K562 (cell line): ENCODE data around the gene MAP3K13. TPM values are rescaled to one million over a fixed set of nuclear protein-coding genes. Genes with fewer than 3 reads are reported as not detected.
A peak's percentile ranks its signal among the peaks of the same experiment; 100 is the strongest.

ENCODE experiments used
- MAFG ChIP-seq: fragments of 450-650 bp; conservative IDR thresholded peaks from 2 replicates; pipeline ENCODE4 v1.6.1; 2016; ENCODE audit warnings: missing genetic modification characterization, missing compliant biosample characterization
- MBD2 ChIP-seq: sonication (generic); IDR thresholded peaks from 2 replicates; pipeline ENCODE4 v1.6.1; 2016; ENCODE audit warnings: low read depth, borderline replicate concordance
- MEF2A ChIP-seq: IDR thresholded peaks from 2 replicates; pipeline ENCODE4 v1.6.1; 2011; ENCODE audit warnings: low read depth, mild to moderate bottlenecking, low read length, moderate library complexity; ENCODE audit not compliant: control insufficient read depth
- PRPF4 ChIP-seq: fragments of 200-400 bp; formaldehyde crosslinking; IDR thresholded peaks from one replicate; pipeline ENCODE4 v1.6.1; 2017; ENCODE audit warnings: low read length, low read depth, mild to moderate bottlenecking; ENCODE audit not compliant: insufficient read depth, poor library complexity, severe bottlenecking
- RHOXF2B ChIP-seq: fragments of 250-450 bp; sonication (Bioruptor Pico); conservative IDR thresholded peaks from 2 replicates; pipeline ENCODE4 v1.5.1; 2021
- TCFL5 ChIP-seq: fragments of 250-450 bp; sonication (Bioruptor Pico); conservative IDR thresholded peaks from 2 replicates; pipeline ENCODE4 v1.6.1; 2021; ENCODE audit warnings: mild to moderate bottlenecking, moderate library complexity, matching md5 sums
- TFAM ChIP-seq: fragments of 250-450 bp; sonication (Bioruptor Pico); conservative IDR thresholded peaks from 2 replicates; pipeline ENCODE4 v1.5.0; 2021; ENCODE audit warnings: mild to moderate bottlenecking, moderate library complexity
- U2AF1 ChIP-seq: fragments of 200-400 bp; formaldehyde crosslinking; optimal IDR thresholded peaks from 2 replicates; pipeline ENCODE3; 2017; ENCODE audit warnings: mild to moderate bottlenecking, low read depth, low read length, moderate library complexity
- YBX1 ChIP-seq: fragments of 450-650 bp; IDR thresholded peaks from 2 replicates; pipeline ENCODE4 v1.7.1; 2016; ENCODE audit warnings: mild to moderate bottlenecking
- ZFP1 ChIP-seq: fragments of 450-650 bp; formaldehyde crosslinking; IDR thresholded peaks from 2 replicates; pipeline ENCODE4 v1.4.0; 2020; ENCODE audit warnings: mild to moderate bottlenecking, mixed read lengths
- ZNF124 ChIP-seq: sonication (generic); formaldehyde crosslinking; IDR thresholded peaks from 2 replicates; pipeline ENCODE4 v1.8.1; 2022; ENCODE audit warnings: missing genetic modification reagents
- ZNF197 ChIP-seq: fragments of 200-800 bp; sonication (Bioruptor generic); IDR thresholded peaks from 2 replicates; pipeline ENCODE4 v1.6.1; 2016; ENCODE audit warnings: low read depth, missing genetic modification characterization, missing compliant biosample characterization
- ZNF76 ChIP-seq: fragments of 250-450 bp; sonication (Bioruptor Pico); IDR thresholded peaks from 2 replicates; pipeline ENCODE4 v1.4.0; 2020; ENCODE audit warnings: mild to moderate bottlenecking, moderate library complexity, borderline replicate concordance
- polyA plus RNA-seq, 8 experiments: library from polyadenylated mRNA; depleted of rRNA in 4 of 8; stranded (reverse) in 5 of 8; unstranded in 3 of 8; fragments of >200 nt; fragmentation: Nextera tagmentation in 2 of 8; fragmentation: Illumina TruSeq in 1 of 8; extraction: Ambion mirVana in 2 of 8; extraction: Trizol in 1 of 8; gene quantifications; 2 replicates each; pipeline versions ENCODE4 v1.2.1 to v1.2.3, GENCODE V29; 2011 to 2014; ENCODE audit warnings: inconsistent platforms in 1 of 8, missing spikeins in 1 of 8
- total RNA-seq, 7 experiments: library from RNA; depleted of rRNA in 6 of 7; stranded (reverse); fragments of >200 nt in 6 of 7; fragmentation: Illumina TruSeq in 2 of 7; extraction: Trizol in 2 of 7; gene quantifications; 2 replicates each; pipeline versions ENCODE4 v1.2.1 to v1.2.3, GENCODE V29; 2011 to 2021; ENCODE audit warnings: low replicate concordance in 1 of 7
- TF ChIP-seq, protein P1 (sequence below): fragments of 450-650 bp; IDR thresholded peaks from 2 replicates; pipeline ENCODE4 v1.6.1; 2017; ENCODE audit warnings: antibody characterized with exemption
- TF ChIP-seq, protein P2 (sequence below): fragments of 450-650 bp; conservative IDR thresholded peaks from 2 replicates; pipeline ENCODE4 v1.6.1; 2016; ENCODE audit warnings: missing genetic modification characterization, low read depth, mild to moderate bottlenecking, control low read depth, missing compliant biosample characterization
- TF ChIP-seq, protein P3 (sequence below), 2 experiments: fragments of 450-650 bp in 1 of 2; sonication (generic) in 1 of 2; formaldehyde crosslinking in 1 of 2; IDR thresholded peaks in 1 of 2; conservative IDR thresholded peaks in 1 of 2; 2 replicates each; pipeline versions ENCODE4 v1.6.1 to v1.8.1; 2016 to 2023; ENCODE audit warnings: mild to moderate bottlenecking in 2 of 2, moderate library complexity in 2 of 2, inconsistent platforms in 1 of 2, missing genetic modification reagents in 1 of 2
- TF ChIP-seq, protein P4 (sequence below): sonication (generic); formaldehyde crosslinking; IDR thresholded peaks from 2 replicates; pipeline ENCODE4 v1.4.0; 2020; ENCODE audit warnings: mild to moderate bottlenecking, missing genetic modification reagents
- TF ChIP-seq, protein P5 (sequence below): fragments of 250-450 bp; sonication (Bioruptor Pico); IDR thresholded peaks from 2 replicates; pipeline ENCODE4 v1.4.0; 2020; ENCODE audit warnings: mild to moderate bottlenecking, moderate library complexity

Gene MAP3K13
- total and polyA plus RNA-seq, 9 of the 15 experiments (the other 6 are each of a cell fraction or from before 2014, with no cell fraction given), result 0.04 to 0.32 (median 0.15) TPM; not detected in 2

DNA sequence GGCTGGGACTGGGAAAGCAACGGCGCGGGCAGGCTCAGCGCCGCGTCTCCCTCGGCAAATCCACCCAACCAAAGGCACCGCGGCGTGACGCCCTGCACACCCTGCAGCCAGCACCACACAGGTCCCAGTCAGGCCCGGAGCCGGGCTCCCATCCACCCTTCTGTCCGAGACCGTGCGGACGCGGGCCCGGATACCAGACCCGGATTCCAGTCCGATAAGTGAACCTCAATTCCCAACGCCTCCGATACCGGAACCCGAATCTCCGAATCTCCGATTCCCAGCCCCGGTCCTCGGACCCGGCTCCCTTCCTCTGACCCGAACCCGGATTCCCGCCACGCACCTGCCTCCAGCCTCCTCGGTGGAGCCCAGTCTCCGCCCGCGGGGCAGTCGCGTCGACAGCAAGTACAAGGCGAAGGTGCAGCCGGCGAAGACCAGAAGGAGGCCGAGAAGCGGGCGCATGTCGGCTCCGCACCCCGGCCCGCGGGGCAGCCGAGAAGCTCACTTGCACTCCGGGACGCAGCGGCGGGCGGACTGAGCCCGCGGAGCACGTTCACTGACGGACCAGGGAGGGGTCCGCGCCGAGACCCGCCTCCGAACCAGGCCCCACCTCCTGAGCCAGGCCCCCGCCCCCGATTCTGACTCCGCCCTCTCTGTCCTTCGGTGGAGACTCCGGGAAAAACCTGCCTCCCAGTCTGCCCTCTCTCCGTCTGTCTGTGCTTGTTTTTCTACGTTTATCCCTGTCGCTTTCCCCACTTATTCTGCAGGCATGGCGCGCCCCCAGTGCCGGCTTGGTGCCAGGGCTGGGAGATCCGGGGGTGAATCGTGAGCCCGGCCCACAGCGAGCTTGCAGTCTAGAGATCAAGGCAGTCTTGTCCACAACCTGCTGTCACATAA is 135.8 kb downstream of the MAP3K13 start, which contains the start of gene TMEM41A (continued):
- TF ChIP-seq, protein P1, sequence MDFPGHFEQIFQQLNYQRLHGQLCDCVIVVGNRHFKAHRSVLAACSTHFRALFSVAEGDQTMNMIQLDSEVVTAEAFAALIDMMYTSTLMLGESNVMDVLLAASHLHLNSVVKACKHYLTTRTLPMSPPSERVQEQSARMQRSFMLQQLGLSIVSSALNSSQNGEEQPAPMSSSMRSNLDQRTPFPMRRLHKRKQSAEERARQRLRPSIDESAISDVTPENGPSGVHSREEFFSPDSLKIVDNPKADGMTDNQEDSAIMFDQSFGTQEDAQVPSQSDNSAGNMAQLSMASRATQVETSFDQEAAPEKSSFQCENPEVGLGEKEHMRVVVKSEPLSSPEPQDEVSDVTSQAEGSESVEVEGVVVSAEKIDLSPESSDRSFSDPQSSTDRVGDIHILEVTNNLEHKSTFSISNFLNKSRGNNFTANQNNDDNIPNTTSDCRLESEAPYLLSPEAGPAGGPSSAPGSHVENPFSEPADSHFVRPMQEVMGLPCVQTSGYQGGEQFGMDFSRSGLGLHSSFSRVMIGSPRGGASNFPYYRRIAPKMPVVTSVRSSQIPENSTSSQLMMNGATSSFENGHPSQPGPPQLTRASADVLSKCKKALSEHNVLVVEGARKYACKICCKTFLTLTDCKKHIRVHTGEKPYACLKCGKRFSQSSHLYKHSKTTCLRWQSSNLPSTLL, result no peak
- TF ChIP-seq MBD2 (peak; percentile 80; the same call in 1 of the 2 replicates), TFAM (CRISPR knock-in tag) (no peak), ZNF197 (CRISPR knock-in tag) (no peak), U2AF1 (peak; percentile 91), ZNF124 (no peak), ZNF76 (CRISPR knock-in tag) (peak; percentile 42; the same call in 1 of the 2 replicates), PRPF4 (peak; percentile 67), YBX1 (no peak), MEF2A (peak; percentile 11; the same call in 1 of the 2 replicates), MAFG (tag) (no peak), ZFP1 (CRISPR knock-in tag) (no peak), RHOXF2B (0 out of 2 replicates have a peak, but pooled peaks have one; percentile 76), TCFL5 (no peak)
- TF ChIP-seq, protein P2, sequence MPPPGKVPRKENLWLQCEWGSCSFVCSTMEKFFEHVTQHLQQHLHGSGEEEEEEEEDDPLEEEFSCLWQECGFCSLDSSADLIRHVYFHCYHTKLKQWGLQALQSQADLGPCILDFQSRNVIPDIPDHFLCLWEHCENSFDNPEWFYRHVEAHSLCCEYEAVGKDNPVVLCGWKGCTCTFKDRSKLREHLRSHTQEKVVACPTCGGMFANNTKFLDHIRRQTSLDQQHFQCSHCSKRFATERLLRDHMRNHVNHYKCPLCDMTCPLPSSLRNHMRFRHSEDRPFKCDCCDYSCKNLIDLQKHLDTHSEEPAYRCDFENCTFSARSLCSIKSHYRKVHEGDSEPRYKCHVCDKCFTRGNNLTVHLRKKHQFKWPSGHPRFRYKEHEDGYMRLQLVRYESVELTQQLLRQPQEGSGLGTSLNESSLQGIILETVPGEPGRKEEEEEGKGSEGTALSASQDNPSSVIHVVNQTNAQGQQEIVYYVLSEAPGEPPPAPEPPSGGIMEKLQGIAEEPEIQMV (tag), result no peak
- TF ChIP-seq, protein P3, sequence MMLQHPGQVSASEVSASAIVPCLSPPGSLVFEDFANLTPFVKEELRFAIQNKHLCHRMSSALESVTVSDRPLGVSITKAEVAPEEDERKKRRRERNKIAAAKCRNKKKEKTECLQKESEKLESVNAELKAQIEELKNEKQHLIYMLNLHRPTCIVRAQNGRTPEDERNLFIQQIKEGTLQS (IDR thresholded peaks at IDR 0.05), result no peak
- TF ChIP-seq, protein P3 (CRISPR knock-in tag; conservative IDR thresholded peaks at IDR 0.05), result peak; percentile 86; the same call in 1 of the 2 replicates
- TF ChIP-seq, protein P4, sequence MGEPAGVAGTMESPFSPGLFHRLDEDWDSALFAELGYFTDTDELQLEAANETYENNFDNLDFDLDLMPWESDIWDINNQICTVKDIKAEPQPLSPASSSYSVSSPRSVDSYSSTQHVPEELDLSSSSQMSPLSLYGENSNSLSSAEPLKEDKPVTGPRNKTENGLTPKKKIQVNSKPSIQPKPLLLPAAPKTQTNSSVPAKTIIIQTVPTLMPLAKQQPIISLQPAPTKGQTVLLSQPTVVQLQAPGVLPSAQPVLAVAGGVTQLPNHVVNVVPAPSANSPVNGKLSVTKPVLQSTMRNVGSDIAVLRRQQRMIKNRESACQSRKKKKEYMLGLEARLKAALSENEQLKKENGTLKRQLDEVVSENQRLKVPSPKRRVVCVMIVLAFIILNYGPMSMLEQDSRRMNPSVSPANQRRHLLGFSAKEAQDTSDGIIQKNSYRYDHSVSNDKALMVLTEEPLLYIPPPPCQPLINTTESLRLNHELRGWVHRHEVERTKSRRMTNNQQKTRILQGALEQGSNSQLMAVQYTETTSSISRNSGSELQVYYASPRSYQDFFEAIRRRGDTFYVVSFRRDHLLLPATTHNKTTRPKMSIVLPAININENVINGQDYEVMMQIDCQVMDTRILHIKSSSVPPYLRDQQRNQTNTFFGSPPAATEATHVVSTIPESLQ (CRISPR knock-in tag), result peak; percentile 96
- TF ChIP-seq, protein P5, sequence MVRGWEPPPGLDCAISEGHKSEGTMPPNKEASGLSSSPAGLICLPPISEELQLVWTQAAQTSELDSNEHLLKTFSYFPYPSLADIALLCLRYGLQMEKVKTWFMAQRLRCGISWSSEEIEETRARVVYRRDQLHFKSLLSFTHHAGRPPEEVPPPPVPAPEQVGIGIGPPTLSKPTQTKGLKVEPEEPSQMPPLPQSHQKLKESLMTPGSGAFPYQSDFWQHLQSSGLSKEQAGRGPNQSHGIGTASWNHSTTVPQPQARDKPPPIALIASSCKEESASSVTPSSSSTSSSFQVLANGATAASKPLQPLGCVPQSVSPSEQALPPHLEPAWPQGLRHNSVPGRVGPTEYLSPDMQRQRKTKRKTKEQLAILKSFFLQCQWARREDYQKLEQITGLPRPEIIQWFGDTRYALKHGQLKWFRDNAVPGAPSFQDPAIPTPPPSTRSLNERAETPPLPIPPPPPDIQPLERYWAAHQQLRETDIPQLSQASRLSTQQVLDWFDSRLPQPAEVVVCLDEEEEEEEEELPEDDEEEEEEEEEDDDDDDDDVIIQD, result no peak
